PC-9 (cell line): Measurements from ENCODE around the gene PNO1. TPM values are rescaled to one million over a fixed set of nuclear protein-coding genes. Genes with fewer than 3 reads are reported as not detected.

ENCODE experiments used
- BruUV-seq: library from RNA; stranded (reverse); fragments of 400-500 nt; replicated peaks from 2 replicates; lab custom pipeline; 2021; lab: Mats Ljungman, UMichigan
- CTCF ChIA-PET: fragments of 300-600 bp; sonication (Branson Sonifier 250); formaldehyde crosslinking; loops from one replicate; lab custom pipeline; 2022; ENCODE audit warnings: antibody characterized with exemption; lab: Charles Lee
- POLR2A ChIA-PET: fragments of 300-600 bp; sonication (Branson Sonifier 250); formaldehyde crosslinking; loops from one replicate; lab custom pipeline; 2022; ENCODE audit warnings: antibody characterized with exemption; ENCODE audit not compliant: unreplicated experiment; lab: Charles Lee
- DNase-seq, 2 experiments: peaks; one replicate each; pipeline versions ENCODE4 v3.0.0 to v3.0.0-alpha.2; 2015 to 2022; ENCODE audit warnings: mixed read lengths in 1 of 2
- H2AFZ ChIP-seq: fragments of 200-600 bp; sonication (generic); 2 replicates; pipeline ENCODE4 v1.8.1; 2017; ENCODE audit warnings: antibody characterized with exemption
- H3F3A ChIP-seq: fragments of 200-600 bp; sonication (generic); 2 replicates; pipeline ENCODE4 v1.8.1; 2017; ENCODE audit warnings: antibody characterized with exemption, mild to moderate bottlenecking, low read depth; ENCODE audit not compliant: insufficient read depth
- H3K27ac ChIP-seq: fragments of 200-600 bp; sonication (generic); 2 replicates; pipeline ENCODE4 v1.6.1; 2016; ENCODE audit warnings: mixed run types
- H3K27me3 ChIP-seq: fragments of 200-600 bp; sonication (generic); 2 replicates; pipeline ENCODE4 v1.6.1; 2016; ENCODE audit warnings: low read depth, mixed run types; ENCODE audit not compliant: insufficient read depth
- H3K36me3 ChIP-seq: fragments of 200-600 bp; sonication (generic); 2 replicates; pipeline ENCODE4 v1.6.1; 2016; ENCODE audit warnings: low read depth, mixed run types
- H3K4me1 ChIP-seq: fragments of 200-600 bp; sonication (generic); replicated peaks from 2 replicates; pipeline ENCODE4 v1.6.1; 2016; ENCODE audit warnings: mixed run types; ENCODE audit not compliant: insufficient read depth
- H3K4me2 ChIP-seq: fragments of 200-600 bp; sonication (generic); 2 replicates; pipeline ENCODE4 v1.6.1; 2017; ENCODE audit warnings: mixed run types
- H3K4me3 ChIP-seq: fragments of 200-600 bp; sonication (generic); 2 replicates; pipeline ENCODE4 v1.6.1; 2016; ENCODE audit warnings: mixed run types
- H3K79me2 ChIP-seq: fragments of 200-600 bp; sonication (generic); 2 replicates; pipeline ENCODE4 v1.6.1; 2017; ENCODE audit warnings: low read depth, mixed run types
- H3K9me2 ChIP-seq: fragments of 200-600 bp; sonication (generic); 2 replicates; pipeline ENCODE4 v1.8.1; 2017; ENCODE audit warnings: mild to moderate bottlenecking; ENCODE audit not compliant: insufficient read depth
- H3K9me3 ChIP-seq: fragments of 200-600 bp; sonication (generic); 2 replicates; pipeline ENCODE4 v1.8.1; 2016; ENCODE audit warnings: low read depth; ENCODE audit not compliant: insufficient read depth
- H4K20me1 ChIP-seq: fragments of 200-600 bp; sonication (generic); 2 replicates; pipeline ENCODE4 v1.8.1; 2017; ENCODE audit not compliant: insufficient read depth
- EZH2 ChIP-seq: fragments of 200-600 bp; sonication (generic); IDR thresholded peaks from 2 replicates; pipeline ENCODE4 v1.8.0; 2017; ENCODE audit warnings: antibody characterized with exemption, low read depth
- intact Hi-C: fragments of 100-400 bp; cut with micrococcal nuclease; formaldehyde crosslinking; loops from one replicate; pipeline ENCODE4 v1.10.0; 2022; ENCODE audit not compliant: unreplicated experiment
- total RNA-seq: library from RNA; stranded (reverse); gene quantifications from 2 replicates; pipeline ENCODE4 v1.2.3, GENCODE V29; 2021
- TF ChIP-seq, protein P1 (sequence below): fragments of 200-600 bp; sonication (generic); conservative IDR thresholded peaks from 2 replicates; pipeline ENCODE4 v1.6.1; 2017; ENCODE audit warnings: mixed run types, antibody characterized with exemption, mild to moderate bottlenecking, moderate library complexity

The PNO1 gene
- total RNA-seq, 1 experiment from 2014 or later = 17.8 TPM

DNA sequence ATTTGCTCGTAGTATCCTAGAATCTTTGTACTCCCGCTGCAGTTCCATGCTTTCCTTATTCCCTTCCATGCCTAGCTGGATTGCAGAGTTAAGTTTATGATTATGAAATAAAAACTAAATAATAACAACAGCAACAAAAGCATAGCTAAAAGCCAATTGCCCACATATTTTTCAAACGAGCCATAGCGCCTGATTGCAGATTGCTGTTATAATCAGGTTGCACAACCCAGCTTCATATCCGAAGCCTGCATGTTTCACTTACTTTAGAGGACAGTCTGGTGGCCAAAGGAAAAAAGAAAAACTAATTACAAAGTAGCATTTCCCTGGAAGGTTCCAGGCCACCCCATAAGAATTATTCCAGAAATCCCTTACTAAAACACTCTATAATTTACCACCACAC is 31.9 kb upstream of the PNO1 start:
- H3K36me3 ChIP-seq = no peaks in the 10 kb centered on the region
- no peaks in the 10 kb centered on the region; the same call in 1 of the 2 replicates for H4K20me1 ChIP-seq
- no peaks in the 10 kb centered on the region; the same call in 1 of the 2 replicates for H3F3A ChIP-seq
- H3K4me3 ChIP-seq = no peak overlapping the region
- no TSS peak for BruUV-seq
- ChIA-PET POLR2A (no interaction called here), CTCF (no interaction called here)
- no peaks in the 10 kb centered on the region for H3K4me1 ChIP-seq
- H3K9me2 ChIP-seq = no peaks in the 10 kb centered on the region
- DNase-seq = no peak
- H3K4me2 ChIP-seq = no peak overlapping the region
- no peak overlapping the region for H3K27ac ChIP-seq
- no peaks in the 10 kb centered on the region for H3K79me2 ChIP-seq
- intact Hi-C loops = loop anchor here (10.0 kb wide), 1 partner anchor 129 kb away; the partner anchor contains the start of gene PPP3R1
- H2AFZ ChIP-seq = no peak overlapping the region
- H3K27me3 ChIP-seq = no peaks in the 10 kb centered on the region
- TF ChIP-seq, protein P1, sequence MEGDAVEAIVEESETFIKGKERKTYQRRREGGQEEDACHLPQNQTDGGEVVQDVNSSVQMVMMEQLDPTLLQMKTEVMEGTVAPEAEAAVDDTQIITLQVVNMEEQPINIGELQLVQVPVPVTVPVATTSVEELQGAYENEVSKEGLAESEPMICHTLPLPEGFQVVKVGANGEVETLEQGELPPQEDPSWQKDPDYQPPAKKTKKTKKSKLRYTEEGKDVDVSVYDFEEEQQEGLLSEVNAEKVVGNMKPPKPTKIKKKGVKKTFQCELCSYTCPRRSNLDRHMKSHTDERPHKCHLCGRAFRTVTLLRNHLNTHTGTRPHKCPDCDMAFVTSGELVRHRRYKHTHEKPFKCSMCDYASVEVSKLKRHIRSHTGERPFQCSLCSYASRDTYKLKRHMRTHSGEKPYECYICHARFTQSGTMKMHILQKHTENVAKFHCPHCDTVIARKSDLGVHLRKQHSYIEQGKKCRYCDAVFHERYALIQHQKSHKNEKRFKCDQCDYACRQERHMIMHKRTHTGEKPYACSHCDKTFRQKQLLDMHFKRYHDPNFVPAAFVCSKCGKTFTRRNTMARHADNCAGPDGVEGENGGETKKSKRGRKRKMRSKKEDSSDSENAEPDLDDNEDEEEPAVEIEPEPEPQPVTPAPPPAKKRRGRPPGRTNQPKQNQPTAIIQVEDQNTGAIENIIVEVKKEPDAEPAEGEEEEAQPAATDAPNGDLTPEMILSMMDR = no peak
- TF ChIP-seq EZH2 = no peak
- H3K9me3 ChIP-seq = no peaks in the 10 kb centered on the region

DNA sequence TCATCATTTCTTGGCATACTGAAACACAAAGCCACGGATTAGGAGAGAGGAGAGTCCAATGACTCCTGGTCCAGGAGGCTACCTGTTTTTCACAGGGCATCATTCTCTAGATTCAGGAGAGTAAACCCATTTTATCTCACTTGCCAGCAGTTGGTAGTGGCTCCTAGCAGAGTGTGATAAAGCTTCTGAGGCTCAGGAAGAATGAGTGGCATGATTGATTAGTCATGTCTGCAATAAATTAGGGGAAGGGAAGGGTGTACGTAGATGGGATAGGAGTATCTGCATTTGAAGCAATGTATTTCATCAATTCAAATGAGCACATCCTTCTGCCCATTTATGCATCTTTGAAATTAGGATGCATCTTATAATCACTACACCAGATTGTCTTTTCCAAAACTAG is 31.1 kb upstream of the PNO1 start:
- Histone ChIP-seq H3K36me3 (no peaks in the 10 kb centered on the region), H3K79me2 (no peaks in the 10 kb centered on the region), H3F3A (no peaks in the 10 kb centered on the region; the same call in 1 of the 2 replicates), H3K9me3 (no peaks in the 10 kb centered on the region), H3K27me3 (no peaks in the 10 kb centered on the region), H3K9me2 (no peaks in the 10 kb centered on the region), H3K4me1 (no peaks in the 10 kb centered on the region), H3K27ac (no peak overlapping the region), H3K4me3 (no peak overlapping the region), H3K4me2 (no peak overlapping the region), H4K20me1 (no peaks in the 10 kb centered on the region; the same call in 1 of the 2 replicates), H2AFZ (no peak overlapping the region)
- no peak for DNase-seq
- no TSS peak for BruUV-seq
- TF ChIP-seq, protein P1 = no peak
- no peak for TF ChIP-seq EZH2
- POLR2A ChIA-PET = no interaction called here
- intact Hi-C loops = loop anchor here (10.0 kb wide), 1 partner anchor 128 kb away; the partner anchor contains the start of gene PPP3R1
- CTCF ChIA-PET = no interaction called here

DNA sequence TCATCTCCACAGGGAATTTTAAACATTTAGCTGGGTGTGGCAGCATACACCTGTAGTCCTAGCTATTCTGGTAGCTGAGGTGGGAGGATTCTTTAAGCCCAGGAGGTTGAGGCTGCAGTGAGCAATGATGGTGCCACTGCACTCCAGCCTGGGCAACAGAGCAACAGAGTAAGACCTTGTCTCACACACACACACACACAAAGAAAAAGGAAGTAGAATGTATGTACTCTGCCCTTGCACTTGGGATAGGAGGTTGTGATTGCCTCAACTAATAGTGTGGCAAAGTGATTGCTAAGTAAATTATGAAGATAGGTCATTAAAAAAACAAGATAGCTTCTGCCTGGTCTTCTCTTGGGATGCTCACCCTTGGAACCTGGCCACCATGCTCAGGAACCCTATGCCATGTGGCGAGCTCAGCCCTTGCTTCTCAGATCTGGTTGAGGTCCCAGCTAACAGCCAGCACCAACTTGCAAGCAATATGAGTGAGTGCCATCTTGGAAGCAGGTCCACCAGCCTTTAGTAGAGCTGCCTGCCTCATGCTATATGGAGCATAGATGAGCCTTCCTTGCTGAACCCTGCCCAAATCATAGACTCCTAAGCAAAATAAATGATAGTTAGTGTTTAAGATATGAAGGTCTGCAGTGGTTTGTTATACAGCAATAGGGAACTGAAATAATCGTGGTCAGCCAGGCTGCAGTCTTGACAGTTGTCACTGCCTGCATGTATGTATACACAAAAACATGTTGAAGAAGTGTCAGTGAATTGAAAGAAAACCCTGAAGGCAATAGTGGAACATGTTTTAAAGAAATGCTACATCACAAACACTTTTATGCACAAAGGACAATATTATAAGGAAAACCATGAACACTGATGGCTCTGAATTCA is 30.1 kb upstream of the PNO1 start:
- CTCF ChIA-PET = no interaction called here
- no peak overlapping the region for H3K27ac ChIP-seq
- no peak overlapping the region for H3K4me2 ChIP-seq
- no peaks in the 10 kb centered on the region; the same call in 1 of the 2 replicates for H3F3A ChIP-seq
- no peaks in the 10 kb centered on the region for H3K9me2 ChIP-seq
- no peaks in the 10 kb centered on the region for H3K79me2 ChIP-seq
- intact Hi-C loops = loop anchor here (10.0 kb wide), 1 partner anchor 127 kb away; the partner anchor contains the start of gene PPP3R1
- DNase-seq = no peak
- H3K9me3 ChIP-seq = no peaks in the 10 kb centered on the region
- H3K4me1 ChIP-seq = no peaks in the 10 kb centered on the region
- H2AFZ ChIP-seq = no peak overlapping the region
- no peaks in the 10 kb centered on the region for H3K27me3 ChIP-seq
- no peak overlapping the region for H3K4me3 ChIP-seq
- H3K36me3 ChIP-seq = no peaks in the 10 kb centered on the region
- BruUV-seq = no TSS peak
- no peaks in the 10 kb centered on the region; the same call in 1 of the 2 replicates for H4K20me1 ChIP-seq
- POLR2A ChIA-PET = no interaction called here
- TF ChIP-seq, protein P1 = no peak
- TF ChIP-seq EZH2 = no peak
